HL-60/S4 (cell line): ENCODE measurements around the gene CSHL1.

Source experiments
- in situ Hi-C: fragments of 300-500 bp; cut with MboI; formaldehyde crosslinking; loops from 2 replicates; pipeline ENCODE4 v1.14.3; 2022; ENCODE audit warnings: low sequenced_read_pairs

The CSHL1 gene

DNA sequence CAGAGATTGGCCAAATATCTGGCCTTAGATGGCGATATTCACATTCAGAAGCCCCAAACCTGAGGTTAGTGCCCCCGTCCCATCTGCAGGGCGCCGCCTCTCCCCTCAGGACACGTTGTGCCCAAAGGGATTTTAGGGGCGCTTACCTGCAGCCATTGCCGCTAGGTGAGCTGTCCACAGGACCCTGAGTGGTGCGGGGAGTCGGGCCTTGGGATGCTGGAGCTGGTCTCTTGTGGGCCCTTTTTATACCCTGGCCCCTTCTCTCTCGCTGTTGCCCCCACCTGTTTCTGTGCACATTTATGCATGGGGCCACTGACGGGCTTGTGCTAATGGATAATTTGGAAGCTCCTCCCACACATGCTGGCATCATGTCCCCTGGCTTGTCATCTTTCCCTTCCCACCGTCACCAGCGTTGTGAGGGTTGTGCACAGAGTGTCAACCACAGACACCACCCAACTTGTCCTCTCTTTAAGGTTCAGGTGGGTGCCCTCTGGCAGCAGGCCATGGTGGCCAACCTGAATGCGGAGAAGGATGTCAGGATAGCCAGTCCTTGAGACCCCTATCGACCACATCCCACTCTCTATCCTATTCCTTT, at the start of gene CSHL1:
Gene CSHL1 (minus strand): TSS at position 218 of the 595 bp plus-strand sequence. CDS start 62 bp downstream, at position 156.
- in situ Hi-C loops: loop anchor here (10.0 kb wide), 2 partner anchors 114 to 374 kb away; partner anchors contain the start of gene ICAM2

DNA sequence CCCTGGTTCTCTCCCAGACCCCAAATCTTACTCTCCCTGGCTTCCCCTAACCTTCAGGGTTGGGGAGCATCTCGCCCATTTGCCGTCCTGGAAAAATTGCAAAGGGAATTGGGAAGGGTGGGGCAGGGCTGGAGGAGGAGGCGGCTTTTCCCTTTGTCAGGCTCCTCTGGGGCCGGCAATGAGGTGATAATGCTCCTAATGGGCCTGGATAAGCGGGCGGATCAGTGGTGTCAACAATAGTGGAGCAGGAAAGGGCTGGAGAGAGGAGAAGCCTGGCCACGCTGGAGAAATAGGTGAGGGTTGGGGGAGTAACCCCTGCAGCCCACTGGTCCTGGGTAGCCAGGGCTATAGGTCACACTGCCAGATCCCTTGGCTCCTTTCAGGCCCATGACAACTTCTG, 49.4 kb upstream of the CSHL1 start:
- in situ Hi-C loops: no loop called here

DNA sequence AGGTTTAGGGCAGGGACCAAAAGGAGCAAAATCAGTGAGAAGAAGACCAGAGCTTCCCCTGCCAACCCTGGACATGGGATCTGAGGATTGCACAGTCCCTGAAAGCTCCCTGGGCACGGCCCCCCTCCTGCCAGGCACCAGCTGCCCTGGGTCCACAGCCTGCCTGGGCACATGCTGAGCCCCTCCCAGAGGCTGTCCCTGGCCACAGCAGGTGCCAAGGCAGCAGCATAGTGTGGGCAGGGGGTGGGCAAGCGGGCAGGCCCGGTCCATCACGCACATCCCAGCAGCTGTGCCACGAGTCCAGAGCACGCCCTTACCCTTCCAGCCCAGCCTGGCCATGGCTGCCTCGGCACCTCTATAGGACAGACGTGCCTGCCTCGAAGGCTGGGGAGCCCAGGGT, 48.9 kb upstream of the CSHL1 start:
- in situ Hi-C loops: no loop called here

DNA sequence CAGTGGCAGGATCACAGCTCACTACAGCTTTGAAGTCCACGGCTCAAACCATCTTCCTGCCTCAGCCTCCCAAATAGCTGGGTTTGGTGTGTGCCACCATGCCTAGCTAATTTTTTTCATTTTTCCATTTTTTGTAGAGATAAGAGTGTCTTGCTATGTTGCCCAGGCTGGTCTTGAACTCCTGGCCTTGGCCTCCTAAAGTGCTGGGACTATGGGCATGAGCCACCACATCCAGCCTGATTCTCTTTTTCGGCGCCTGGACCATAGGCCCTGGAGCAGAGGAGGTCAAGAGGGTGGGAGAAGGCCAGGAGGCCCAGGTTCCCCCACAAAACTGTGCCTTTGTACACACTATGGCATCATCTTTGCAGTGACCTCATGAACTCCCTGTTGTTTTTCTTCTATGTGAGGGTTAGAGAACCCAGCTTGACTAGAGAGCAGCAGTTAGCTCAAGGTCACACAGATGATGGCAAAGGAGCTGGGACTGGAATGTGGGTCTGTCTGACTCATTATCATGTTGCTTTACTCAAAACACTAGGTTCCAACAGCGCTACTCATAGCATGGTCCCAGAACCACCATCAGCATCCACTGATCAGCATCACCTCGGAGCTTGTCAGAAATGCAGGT, 45.4 kb upstream of the CSHL1 start:
- in situ Hi-C loops: no loop called here

DNA sequence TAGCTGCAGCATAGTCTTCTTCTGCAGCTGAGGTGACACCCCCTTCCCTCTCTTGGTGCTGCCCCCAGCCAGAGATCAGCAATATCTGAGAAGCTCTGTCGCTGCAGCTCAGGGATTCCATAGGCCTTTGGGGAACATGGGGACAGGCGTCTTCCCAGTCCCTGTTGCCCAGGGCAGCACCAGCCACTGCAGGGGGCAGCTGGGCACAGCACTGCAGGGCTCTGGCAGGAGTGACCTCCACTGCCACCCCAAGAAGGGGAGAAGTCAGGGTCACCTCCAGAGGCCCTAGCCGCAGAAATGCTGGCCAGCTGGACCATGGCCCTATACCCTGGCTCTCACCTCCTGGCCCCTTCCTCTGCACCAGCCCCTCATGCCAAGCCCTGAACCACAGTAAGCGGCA, 44.7 kb upstream of the CSHL1 start:
- in situ Hi-C loops: no loop called here

DNA sequence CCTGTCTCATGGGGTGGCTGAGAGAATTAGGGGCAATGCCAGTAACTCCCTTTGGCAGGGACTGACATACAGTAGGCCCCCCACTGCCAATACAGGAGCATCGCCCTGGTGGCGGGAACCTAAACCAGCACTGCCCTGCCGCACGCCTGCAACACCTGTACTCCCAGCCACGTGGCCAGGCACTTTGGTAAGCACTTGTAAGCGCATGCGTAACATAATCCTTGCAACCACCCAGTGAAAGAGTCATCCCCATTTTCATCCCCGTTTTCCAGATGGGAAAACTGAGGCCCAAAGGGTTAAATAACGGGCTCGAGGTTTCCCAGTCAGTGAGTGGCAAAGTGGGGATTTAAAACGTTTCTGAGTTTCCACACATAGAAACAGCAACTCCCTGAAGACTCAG, 44.2 kb upstream of the CSHL1 start:
- in situ Hi-C loops: no loop called here

DNA sequence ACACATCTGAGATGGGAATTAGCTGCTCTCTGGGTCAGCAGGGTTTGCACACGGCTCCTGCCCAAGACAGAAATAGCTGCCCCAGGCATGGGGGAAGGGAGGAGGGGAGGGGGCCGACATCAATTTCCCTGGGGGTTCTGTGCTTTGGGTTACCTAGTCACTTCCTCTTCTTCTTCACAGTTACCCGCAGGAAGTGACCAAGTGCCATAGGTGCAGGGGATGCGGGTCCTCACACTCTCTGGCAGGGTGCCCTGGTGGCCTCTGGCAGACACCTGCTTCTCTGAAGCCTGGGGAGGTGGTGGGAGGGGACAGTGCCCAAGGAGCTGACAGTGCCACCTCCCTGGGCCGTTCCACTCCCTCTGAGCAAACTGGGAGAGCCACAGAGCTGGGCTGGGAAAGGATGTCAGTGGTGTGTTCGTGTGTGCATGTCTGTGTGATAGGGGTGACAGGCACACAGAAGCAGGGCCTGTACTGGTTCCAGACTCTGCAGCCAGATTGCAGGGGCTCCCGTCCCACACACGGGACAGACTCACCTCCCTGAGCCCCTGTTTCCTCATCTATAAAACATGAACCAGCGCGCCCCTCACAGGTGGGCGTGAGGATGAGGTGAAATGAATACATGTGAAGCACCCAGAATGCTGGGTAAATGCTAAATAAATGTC, 43.5 kb upstream of the CSHL1 start:
- in situ Hi-C loops: no loop called here

DNA sequence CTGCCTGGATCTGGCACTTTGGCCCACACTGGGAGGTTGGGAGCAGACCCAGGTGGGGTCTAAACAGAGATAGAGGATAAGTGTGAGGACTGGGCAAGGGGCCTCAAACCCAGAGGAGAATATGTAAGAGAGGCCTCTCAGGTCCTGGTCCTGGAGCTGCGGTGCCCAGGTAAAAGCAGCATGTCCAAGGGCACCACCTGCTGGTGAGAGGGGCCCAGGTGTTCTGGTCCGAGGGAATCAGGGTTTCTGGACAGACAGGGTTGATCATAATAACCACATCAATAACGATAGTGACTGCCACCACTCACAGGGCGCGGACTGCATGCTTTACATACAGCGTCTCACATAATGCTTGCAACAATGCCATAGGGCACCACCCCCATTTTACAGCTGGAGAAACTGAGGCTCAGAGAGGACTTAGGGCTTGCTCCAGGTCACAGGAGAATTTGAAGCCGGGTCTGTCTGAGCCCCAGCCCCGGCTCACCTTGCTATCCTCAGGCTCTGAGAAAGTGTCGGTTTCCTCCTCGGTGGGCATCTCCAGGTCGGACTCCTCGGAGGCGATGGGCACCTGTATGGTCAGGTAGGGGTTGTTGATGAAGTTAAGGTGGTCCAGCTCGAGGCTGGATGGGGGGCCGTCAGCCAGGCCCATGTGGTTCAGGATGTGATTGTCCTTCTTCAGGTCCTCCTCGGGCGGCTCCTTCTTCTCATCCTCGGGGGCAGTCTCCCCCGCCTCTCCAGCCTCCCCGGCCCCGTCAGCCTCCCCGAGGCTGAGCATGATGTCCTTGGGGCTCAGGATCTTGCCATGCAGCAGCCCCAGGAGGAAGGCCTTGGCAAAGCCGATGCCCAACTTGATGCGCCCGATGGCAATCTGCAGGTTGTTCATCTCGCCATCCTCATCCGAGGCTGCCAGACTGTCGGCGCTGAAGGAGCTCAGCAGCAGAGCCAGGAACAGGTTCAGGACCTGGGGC, 40.2 kb upstream of the CSHL1 start:
- in situ Hi-C loops: no loop called here

DNA sequence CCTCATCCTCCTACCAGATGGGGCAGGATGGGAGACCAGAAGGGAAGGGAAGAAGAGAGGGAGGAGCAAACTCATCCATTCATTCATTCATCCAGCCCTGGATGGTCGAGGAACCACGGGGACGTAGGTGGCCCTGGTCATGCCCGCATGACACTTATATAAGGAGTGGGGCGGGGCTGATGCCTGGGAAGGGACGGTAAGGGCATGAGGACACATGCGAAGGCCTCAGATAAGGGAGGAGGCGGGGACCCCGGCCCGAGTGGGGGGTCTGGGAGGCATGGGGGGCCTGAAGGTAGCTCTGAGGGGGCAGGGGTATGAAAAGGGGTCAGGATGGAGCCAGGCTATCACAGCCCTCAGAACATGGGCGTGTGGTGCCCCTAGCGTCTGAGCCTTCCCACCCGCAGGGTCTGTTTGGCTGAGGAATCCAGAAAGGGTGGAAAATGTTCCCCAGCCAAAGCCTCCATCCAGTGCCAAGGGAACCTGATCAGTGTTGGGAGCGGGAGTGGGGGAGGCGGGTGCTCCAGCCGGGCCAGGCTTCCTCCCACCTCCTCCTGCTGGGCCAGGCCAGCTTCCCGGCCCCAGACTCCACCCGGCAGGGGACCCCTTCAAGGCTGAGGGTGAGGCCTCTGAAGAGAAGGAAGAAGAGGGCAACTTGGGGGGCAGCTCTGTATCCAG, 38.7 kb upstream of the CSHL1 start:
- in situ Hi-C loops: no loop called here

DNA sequence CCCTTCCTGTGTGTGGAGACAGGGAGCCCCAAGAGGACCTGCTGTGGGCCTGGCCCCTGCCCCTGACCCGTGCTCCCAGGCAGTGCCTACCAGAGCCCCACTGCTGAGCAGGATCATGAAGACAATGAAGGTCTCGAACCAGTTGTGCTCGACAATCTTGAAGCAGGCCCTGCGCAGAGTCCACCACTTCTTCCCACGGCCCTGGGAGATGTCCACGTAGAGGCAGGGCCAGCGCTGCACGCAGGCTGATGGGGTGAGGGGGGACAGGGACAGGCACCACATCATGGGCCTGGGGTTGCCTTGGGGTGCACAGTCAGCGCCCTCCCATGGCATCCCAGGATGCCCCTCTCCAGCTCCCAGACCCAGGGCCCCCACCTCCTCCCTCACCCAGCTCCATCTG, 37.5 kb upstream of the CSHL1 start:
- in situ Hi-C loops: no loop called here

DNA sequence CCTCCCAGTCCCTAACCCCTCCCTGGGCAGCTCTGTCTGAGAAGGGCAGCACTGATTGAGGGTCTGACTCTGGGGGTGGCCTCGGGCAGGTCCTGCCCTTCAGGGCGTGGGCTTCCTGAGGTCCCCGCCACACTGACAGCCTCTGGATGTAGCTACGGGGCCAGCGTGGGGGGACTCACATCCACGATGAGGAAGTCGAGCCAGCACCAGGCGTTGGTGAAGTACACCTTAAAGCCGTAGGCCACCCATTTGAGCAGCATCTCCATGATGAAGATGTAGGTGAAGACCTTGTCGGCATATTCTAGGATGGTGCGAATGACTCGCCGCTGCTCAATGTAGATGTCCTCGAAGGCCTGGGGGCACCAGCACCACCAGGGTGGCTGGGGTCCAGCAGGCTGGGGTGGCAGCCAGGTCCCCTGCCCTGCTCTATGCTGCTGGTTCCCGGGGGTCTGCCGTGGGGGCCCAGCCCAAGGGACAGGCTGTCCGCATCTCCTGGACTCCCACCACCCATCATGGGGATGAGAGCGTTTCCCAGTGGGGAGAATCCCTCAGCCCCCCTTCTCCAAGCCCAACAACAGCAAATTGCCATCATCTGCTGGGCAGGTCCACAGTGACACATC, 36.8 kb upstream of the CSHL1 start:
- in situ Hi-C loops: no loop called here

DNA sequence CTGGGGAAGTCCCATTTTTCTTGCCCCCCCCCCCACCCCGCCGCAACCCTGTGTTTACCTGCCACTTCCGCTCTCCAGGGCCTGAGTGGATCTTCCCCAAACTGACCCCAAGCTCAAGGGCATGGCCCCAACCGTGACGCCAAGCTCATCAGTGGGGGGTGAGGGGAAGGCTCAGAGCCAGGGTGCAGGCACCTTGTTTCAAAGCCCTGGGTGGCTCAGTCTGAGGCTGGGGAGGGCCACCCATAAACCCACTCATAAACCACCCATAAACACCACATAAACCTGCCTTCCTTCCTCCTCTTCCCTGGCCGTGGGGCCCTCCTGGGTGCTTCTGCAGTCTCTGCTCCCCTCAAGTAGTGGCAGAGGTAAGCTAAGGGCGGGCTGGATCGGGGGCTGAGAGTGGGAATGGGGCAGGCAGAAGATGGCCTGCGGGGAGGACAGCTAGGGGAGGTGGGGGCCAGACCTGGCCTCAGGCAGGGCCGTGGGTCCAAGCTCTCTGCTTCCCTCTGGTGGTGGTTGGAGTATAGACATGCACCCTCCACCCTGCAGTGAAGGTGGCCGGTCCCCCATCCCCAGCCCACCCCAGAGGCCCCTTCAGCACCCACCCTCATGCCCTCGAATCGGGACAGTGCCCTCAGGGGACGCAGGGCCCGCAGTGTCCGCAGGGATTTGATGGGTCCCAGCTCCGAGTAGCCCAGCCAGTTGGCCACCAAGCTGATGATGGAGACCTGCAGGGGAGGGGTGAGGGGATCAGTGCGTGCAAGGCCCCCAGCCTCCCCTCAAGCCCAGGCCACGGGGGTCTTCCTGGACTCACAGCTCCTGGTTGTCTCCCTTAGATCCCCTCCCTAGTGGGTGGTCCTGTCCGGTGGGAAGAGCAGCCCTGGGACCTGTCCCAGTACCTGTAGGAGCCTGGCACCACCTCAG, 35.6 kb upstream of the CSHL1 start:
- in situ Hi-C loops: no loop called here

DNA sequence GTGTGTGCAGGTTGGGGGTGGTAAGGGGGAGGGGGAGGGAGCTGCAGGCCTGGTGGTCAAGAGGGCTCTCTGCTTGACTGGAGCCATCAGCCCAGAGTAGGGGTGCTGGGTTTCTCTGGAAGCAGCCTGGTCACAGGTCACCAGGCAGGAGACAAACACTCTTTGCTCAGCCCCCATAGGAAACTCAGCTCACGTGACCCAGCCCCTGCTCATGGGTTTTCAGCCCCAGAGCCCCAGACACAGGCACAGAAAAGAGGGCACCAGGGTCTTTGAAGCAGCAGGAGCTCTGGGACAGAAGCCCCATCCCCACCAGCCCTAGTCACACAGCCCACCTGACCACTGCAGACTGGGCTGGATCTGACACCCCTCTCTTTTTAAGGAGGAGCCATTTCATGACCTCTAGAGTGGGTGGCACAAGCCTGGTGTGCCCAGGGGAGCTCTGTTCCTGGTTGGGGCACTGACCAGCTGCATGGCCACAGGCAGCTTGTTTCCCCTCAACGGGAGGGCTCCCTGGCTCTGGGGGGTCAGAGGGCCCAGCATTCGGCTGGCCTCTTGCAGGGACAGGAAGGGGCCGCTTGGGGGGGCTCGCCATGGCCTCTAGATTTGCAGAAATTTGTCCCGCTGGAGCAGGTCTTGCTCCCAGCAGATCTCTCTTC, 34.9 kb upstream of the CSHL1 start:
- in situ Hi-C loops: no loop called here

DNA sequence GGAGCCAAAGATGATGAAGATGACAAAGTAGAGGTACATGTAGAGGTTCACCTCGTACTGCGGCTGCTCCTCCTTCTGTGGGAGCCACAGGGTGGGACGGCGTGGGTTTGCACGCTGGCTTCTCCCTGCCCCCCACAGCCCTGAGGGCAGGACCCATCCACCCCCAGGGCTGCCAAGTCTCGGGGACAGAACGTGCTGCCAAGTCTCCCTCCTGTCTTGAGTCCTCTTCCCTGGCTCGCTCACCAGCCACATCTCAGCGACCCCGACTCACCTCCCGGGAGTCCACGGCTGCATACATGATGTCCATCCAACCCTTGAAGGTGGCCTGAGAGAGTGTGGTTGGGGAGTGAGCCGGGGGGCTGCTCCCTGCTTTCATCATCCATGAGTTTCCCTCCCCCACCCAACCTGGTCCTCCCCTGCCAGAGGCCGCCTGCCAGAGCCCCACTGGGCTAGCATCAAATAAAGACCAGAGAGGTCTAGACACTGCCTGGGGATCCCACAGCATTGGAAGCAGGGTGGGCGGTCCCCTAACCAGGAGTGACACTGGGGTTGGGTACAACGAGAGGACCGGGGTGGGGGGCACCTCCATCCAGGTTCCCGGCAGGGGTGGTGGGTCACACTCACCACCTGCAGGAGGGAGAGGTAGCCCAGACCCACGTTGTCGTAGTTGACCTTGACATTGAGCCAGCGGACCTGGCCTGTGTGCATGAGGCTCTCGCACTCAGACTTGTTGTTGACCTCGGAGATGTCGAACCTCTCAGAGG, 33.9 kb upstream of the CSHL1 start:
- in situ Hi-C loops: no loop called here

DNA sequence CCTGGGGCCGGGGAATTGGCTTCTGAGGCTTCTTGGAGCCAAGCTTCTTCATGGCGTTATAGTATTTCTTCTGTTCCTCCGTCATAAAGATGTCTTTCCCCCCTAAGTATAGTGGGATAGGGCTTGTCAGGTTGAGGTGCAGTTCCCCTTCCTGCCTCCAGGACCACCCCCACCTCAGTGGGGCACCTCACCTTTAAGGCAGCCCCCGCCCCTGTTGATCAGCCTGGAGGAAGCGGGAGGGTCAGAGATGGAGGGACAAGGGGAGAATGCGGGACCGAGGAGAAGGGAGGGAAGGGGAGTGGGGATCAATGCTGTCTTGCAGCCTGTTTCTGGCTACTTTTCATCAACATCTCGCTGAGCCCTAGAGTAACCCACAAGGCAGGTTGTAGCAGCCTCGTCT, 32.7 kb upstream of the CSHL1 start:
- in situ Hi-C loops: no loop called here

DNA sequence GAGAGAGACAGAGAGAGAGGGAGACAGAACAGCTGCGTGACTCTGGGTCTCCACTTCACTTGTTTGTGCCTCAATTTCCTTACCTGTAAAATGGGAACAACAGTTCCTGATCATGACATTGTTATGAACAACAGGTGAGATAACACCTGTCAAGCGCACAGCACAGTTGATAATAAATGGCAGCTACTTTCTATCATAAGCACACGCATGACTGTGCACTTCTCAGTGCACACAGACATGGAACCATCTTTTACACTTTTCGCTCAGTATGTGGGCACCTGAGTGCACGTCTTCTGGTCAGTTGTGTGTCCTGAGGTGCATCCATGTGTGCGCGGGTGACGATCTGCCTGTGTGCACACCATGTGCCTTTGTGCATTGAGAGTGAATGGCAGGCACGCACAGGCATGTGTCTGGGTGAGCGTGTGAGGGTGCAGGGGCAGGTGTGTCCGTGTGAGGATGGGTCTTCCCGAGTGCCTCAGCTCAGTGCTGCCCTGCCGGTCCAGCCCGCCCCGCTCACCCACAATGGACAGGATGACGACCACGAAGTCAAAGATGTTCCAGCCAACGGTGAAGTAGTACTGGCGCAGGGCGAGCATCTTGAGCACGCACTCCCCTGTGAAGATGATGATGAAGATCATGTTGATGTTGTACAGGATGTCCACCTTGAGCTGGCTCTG, 31.4 kb upstream of the CSHL1 start:
- in situ Hi-C loops: no loop called here

DNA sequence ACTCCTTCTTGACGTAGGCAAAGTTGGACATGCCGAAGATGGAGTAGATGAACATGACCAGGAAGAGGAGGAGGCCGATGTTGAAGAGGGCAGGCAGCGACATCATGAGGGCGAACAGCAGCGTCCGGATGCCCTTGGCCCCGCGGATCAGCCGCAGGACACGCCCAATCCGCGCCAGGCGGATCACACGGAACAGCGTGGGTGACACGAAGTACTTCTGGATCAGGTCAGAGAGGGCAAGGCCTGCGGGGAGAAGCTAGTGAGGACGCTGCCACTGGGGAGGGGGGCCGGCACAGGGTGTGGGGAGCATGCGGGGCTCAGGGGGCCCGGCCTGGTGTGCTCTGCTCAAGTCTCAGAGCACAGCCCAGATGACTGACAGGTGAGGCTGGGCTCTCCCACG, 30.7 kb upstream of the CSHL1 start:
- in situ Hi-C loops: no loop called here
